Measurements from ENCODE around the gene ALK.

DNA sequence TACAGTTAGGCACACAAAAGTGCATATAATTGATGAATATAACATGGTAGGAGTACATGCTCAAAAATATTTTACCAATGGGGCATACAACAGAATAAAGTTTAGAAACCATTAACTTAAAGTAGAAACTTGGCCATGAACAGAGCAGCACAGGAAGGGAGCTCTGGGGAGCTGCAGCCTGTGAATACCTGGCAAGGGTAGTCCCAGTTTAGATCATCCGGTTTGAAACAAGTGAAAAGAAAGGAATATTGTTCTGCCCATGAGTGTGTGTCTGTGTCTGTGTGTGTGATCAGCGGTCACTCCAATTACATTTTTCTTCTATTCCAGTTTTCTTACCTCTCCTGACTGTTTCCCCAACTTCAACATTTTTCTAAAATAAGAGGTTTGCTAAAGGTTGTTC is 233.0 kb downstream of the ALK start:
- TF ChIP-seq CTCF (IDR thresholded peaks at IDR 0.05) (no peak), POLR2AphosphoS5 (IDR thresholded peaks at IDR 0.05) (no peak), POLR2A (IDR thresholded peaks at IDR 0.05) (no peak), EP300 (IDR thresholded peaks at IDR 0.05) (no peak)

Measured in sigmoid colon (tissue), 4 donors.